Ramos (cell line): ENCODE measurements around the gene NR2F6.
"Not testable (repeated sequence)": the region's sequence is repeated elsewhere in the genome, so short reads cannot be mapped to it uniquely, and the experiment has no call there.

Source experiments
- in situ Hi-C: fragments of 300-500 bp; cut with MboI; formaldehyde crosslinking; loops from one replicate; pipeline ENCODE4 v1.14.3; 2022; ENCODE audit warnings: low sequenced_read_pairs; ENCODE audit not compliant: unreplicated experiment

The NR2F6 gene

GRCh38 chr19:17215127-17215971 is 30.4 kb downstream of the NR2F6 start, which contains the start of gene USE1:
USE1 (plus strand) TSS chr19:17215357; CDS start chr19:17215406, 49 bp downstream.
- in situ Hi-C loops, result no loop called here

GRCh38 chr19:17214508-17215126 is 31.1 kb downstream of the NR2F6 start:
- in situ Hi-C loops, result no loop called here

GRCh38 chr19:17213334-17213733 is 32.4 kb downstream of the NR2F6 start:
- in situ Hi-C loops, result no loop called here

GRCh38 chr19:17211547-17212446 is 33.9 kb downstream of the NR2F6 start:
- in situ Hi-C loops, result no loop called here

GRCh38 chr19:17210296-17210695 is 35.4 kb downstream of the NR2F6 start:
- in situ Hi-C loops, result no loop called here

GRCh38 chr19:17209126-17210036 is 36.3 kb downstream of the NR2F6 start:
- in situ Hi-C loops, result no loop called here

- in situ Hi-C loops, result no loop called here
Measured at GRCh38 chr19:17206736-17207581, 38.8 kb downstream of the NR2F6 start.

- in situ Hi-C loops, result no loop called here
Measured at GRCh38 chr19:17205237-17206140, 40.2 kb downstream of the NR2F6 start.

GRCh38 chr19:17202713-17203112 is 43.0 kb downstream of the NR2F6 start:
- in situ Hi-C loops, result no loop called here

- in situ Hi-C loops, result no loop called here
Measured at GRCh38 chr19:17202249-17202648, 43.5 kb downstream of the NR2F6 start.

- in situ Hi-C loops, result no loop called here
Measured at GRCh38 chr19:17200408-17201079, 45.2 kb downstream of the NR2F6 start.

GRCh38 chr19:17197666-17198065 is 48.1 kb downstream of the NR2F6 start:
- in situ Hi-C loops, result no loop called here

- in situ Hi-C loops, result no loop called here
Measured at GRCh38 chr19:17196610-17197009, 49.1 kb downstream of the NR2F6 start.

- in situ Hi-C loops, result no loop called here
Measured at GRCh38 chr19:17195106-17195505, 50.6 kb downstream of the NR2F6 start.

GRCh38 chr19:17194608-17195007 is 51.1 kb downstream of the NR2F6 start:
- in situ Hi-C loops, result no loop called here

GRCh38 chr19:17192751-17193150 is 53.0 kb downstream of the NR2F6 start:
- in situ Hi-C loops, result no loop called here

GRCh38 chr19:17191736-17192135 is 54.0 kb downstream of the NR2F6 start:
- in situ Hi-C loops, result not testable (repeated sequence)
